A549 (cell line): ENCODE results near the gene JRKL. TPM values are rescaled to one million over a fixed set of nuclear protein-coding genes. Genes with fewer than 3 reads are reported as not detected.

Experiments
- ATAC-seq, 2 experiments: fragments of 200-7000 bp in 1 of 2; fragments of >200 bp in 1 of 2; cut with Nextera tagmentation in 1 of 2; cut with Tn5 transposase in 1 of 2; 3 replicates each; pipeline versions ENCODE4 v1.8.0 to v1.9.1; 2018 to 2020; ENCODE audit warnings: mild to moderate bottlenecking in 1 of 2, moderate library complexity in 1 of 2
- CTCF ChIA-PET: fragments of 300-600 bp; sonication (Branson Sonifier 250); formaldehyde crosslinking; extraction: SDS; loops from one replicate; lab custom pipeline; 2021; ENCODE audit warnings: antibody characterized with exemption, inconsistent platforms; lab: Yijun Ruan, JAX
- POLR2A ChIA-PET: fragments of 350-600 bp; formaldehyde crosslinking; extraction: SDS; loops from one replicate; lab custom pipeline; 2021; ENCODE audit warnings: antibody characterized with exemption, inconsistent platforms; lab: Yijun Ruan, JAX
- DNase-seq, 2 experiments: peaks; one replicate each; pipeline versions ENCODE4 v3.0.0 to v3.0.0-alpha.2; 2011 to 2016; ENCODE audit warnings: low read depth in 1 of 2, low spot score in 1 of 2
- FAIRE-seq: peaks from 2 replicates; lab custom pipeline; 2011; peaks lifted over from hg19 to GRCh38; lab: Jason Lieb, UNC
- H3K27ac ChIP-seq, 2 experiments: fragments of >200 bp; sonication (Bioruptor Twin); formaldehyde crosslinking; 3 replicates each; pipeline ENCODE4 v1.5.1; 2016 to 2017
- H3K4me1 ChIP-seq: fragments of >200 bp; sonication (Bioruptor Twin); formaldehyde crosslinking; 3 replicates; pipeline ENCODE4 v1.6.1; 2016
- H3K4me2 ChIP-seq: fragments of >200 bp; sonication (Bioruptor Twin); formaldehyde crosslinking; 3 replicates; pipeline ENCODE4 v1.6.1; 2016
- H3K4me3 ChIP-seq: fragments of >200 bp; sonication (Bioruptor Twin); formaldehyde crosslinking; 3 replicates; pipeline ENCODE4 v1.5.1; 2016
- H3K9me3 ChIP-seq: fragments of >200 bp; sonication (Bioruptor Twin); formaldehyde crosslinking; 3 replicates; pipeline ENCODE4 v1.6.1; 2016
- BHLHE40 ChIP-seq: IDR thresholded peaks from 2 replicates; pipeline ENCODE4 v1.6.1; 2012; ENCODE audit warnings: low read depth, low read length, inconsistent platforms
- CEBPB ChIP-seq, 2 experiments: fragments of >200 bp in 1 of 2; sonication (Bioruptor Twin) in 1 of 2; formaldehyde crosslinking in 1 of 2; IDR thresholded peaks; 2 replicates each; pipeline ENCODE4 v1.6.1; 2012 to 2016
- CHD2 ChIP-seq: fragments of 150-350 bp; IDR thresholded peaks from 2 replicates; pipeline ENCODE4 v1.6.1; 2014; ENCODE audit warnings: low read length; ENCODE audit not compliant: partially characterized antibody
- CHD4 ChIP-seq: fragments of 200-600 bp; sonication (generic); IDR thresholded peaks from 2 replicates; pipeline ENCODE4 v1.6.1; 2016; ENCODE audit warnings: antibody characterized with exemption, mild to moderate bottlenecking, borderline replicate concordance
- EHF ChIP-seq: fragments of 250-450 bp; sonication (Bioruptor Pico); IDR thresholded peaks from 2 replicates; pipeline ENCODE4 v1.5.0; 2020; ENCODE audit warnings: mild to moderate bottlenecking
- EHMT2 ChIP-seq: fragments of 200-600 bp; sonication (generic); IDR thresholded peaks from 2 replicates; pipeline ENCODE4 v1.6.1; 2016; ENCODE audit warnings: antibody characterized with exemption, low read depth, mild to moderate bottlenecking, moderate library complexity
- EP300 ChIP-seq, 2 experiments: fragments of >200 bp; sonication (Bioruptor Twin); formaldehyde crosslinking; IDR thresholded peaks; 2 replicates in 1 of 2; 3 replicates in 1 of 2; pipeline ENCODE4 v1.6.1; 2016 to 2017
- ESRRA ChIP-seq: fragments of 150-350 bp; IDR thresholded peaks from 2 replicates; pipeline ENCODE4 v1.6.1; 2014; ENCODE audit warnings: mild to moderate bottlenecking, low read length, borderline replicate concordance
- FOSL2 ChIP-seq, 2 experiments: fragments of 450-650 bp in 1 of 2; fragments of >200 bp in 1 of 2; sonication (Bioruptor Twin) in 1 of 2; formaldehyde crosslinking; IDR thresholded peaks; 2 replicates each; pipeline versions ENCODE4 v1.5.0 to v1.6.1; 2016 to 2020; ENCODE audit warnings: mild to moderate bottlenecking in 1 of 2, moderate library complexity in 1 of 2
- HEYL ChIP-seq: fragments of 250-450 bp; sonication (Bioruptor Pico); IDR thresholded peaks from 2 replicates; pipeline ENCODE4 v1.8.0; 2021; ENCODE audit warnings: mild to moderate bottlenecking, moderate library complexity
- HOXA7 ChIP-seq: fragments of 250-450 bp; sonication (Bioruptor Pico); IDR thresholded peaks from 2 replicates; pipeline ENCODE4 v1.5.0; 2020; ENCODE audit warnings: mild to moderate bottlenecking, moderate library complexity
- HOXB13 ChIP-seq: fragments of 250-450 bp; sonication (Bioruptor Pico); IDR thresholded peaks from 2 replicates; pipeline ENCODE4 v1.5.0; 2020; ENCODE audit warnings: low read depth, mild to moderate bottlenecking, moderate library complexity
- JUN ChIP-seq, 2 experiments: fragments of >200 bp; sonication (Bioruptor Twin); formaldehyde crosslinking; IDR thresholded peaks; 2 replicates in 1 of 2; 3 replicates in 1 of 2; pipeline ENCODE4 v1.6.1; 2016 to 2017
- JUNB ChIP-seq: fragments of >200 bp; sonication (Bioruptor Twin); formaldehyde crosslinking; IDR thresholded peaks from 2 replicates; pipeline ENCODE4 v1.6.1; 2016
- KDM1A ChIP-seq: fragments of 200-600 bp; sonication (generic); IDR thresholded peaks from 2 replicates; pipeline ENCODE4 v1.6.1; 2016; ENCODE audit warnings: low read depth, mild to moderate bottlenecking
- KDM5A ChIP-seq: fragments of 200-600 bp; sonication (generic); IDR thresholded peaks from 2 replicates; pipeline ENCODE4 v1.6.1; 2016; ENCODE audit warnings: antibody characterized with exemption, mild to moderate bottlenecking
- MYC ChIP-seq: IDR thresholded peaks from 2 replicates; pipeline ENCODE4 v1.6.1; 2012; ENCODE audit warnings: mild to moderate bottlenecking, inconsistent platforms, low read length, improper control_type of control experiment, borderline replicate concordance
- NFE2L2 ChIP-seq: fragments of 150-350 bp; conservative IDR thresholded peaks from 2 replicates; pipeline ENCODE4 v1.6.1; 2014; ENCODE audit warnings: low read length
- NPAS2 ChIP-seq: fragments of 250-450 bp; sonication (Bioruptor Pico); IDR thresholded peaks from 2 replicates; pipeline ENCODE4 v1.8.0; 2022; ENCODE audit warnings: mild to moderate bottlenecking, moderate library complexity, borderline replicate concordance
- NR3C1 ChIP-seq: fragments of >200 bp; sonication (Bioruptor Twin); formaldehyde crosslinking; IDR thresholded peaks from 3 replicates; pipeline ENCODE4 v1.6.1; 2017
- POLR2A ChIP-seq: IDR thresholded peaks from 2 replicates; pipeline ENCODE4 v1.6.1; 2012; ENCODE audit warnings: mild to moderate bottlenecking, low read length
- POLR2AphosphoS2 ChIP-seq: conservative IDR thresholded peaks from 2 replicates; pipeline ENCODE4 v1.6.1; 2012; ENCODE audit warnings: low read length, improper control_type of control experiment, inconsistent platforms
- RARB ChIP-seq: fragments of 250-450 bp; sonication (Bioruptor Pico); IDR thresholded peaks from 2 replicates; pipeline ENCODE4 v1.8.0; 2021; ENCODE audit warnings: mild to moderate bottlenecking, moderate library complexity
- RCOR1 ChIP-seq: fragments of 150-350 bp; IDR thresholded peaks from 2 replicates; pipeline ENCODE4 v1.6.1; 2014; ENCODE audit warnings: antibody characterized with exemption, low read length, low read depth
- RNF2 ChIP-seq: fragments of 200-600 bp; sonication (generic); IDR thresholded peaks from 2 replicates; pipeline ENCODE4 v1.6.1; 2016; ENCODE audit warnings: low read depth, mild to moderate bottlenecking, antibody characterized with exemption, moderate library complexity, borderline replicate concordance
- SREBF2 ChIP-seq: fragments of 450-650 bp; IDR thresholded peaks from 2 replicates; pipeline ENCODE4 v1.6.1; 2014; ENCODE audit warnings: mild to moderate bottlenecking, moderate library complexity
- TFCP2L1 ChIP-seq: fragments of 250-450 bp; sonication (Bioruptor Pico); IDR thresholded peaks from 2 replicates; pipeline ENCODE4 v1.5.0; 2021; ENCODE audit warnings: mild to moderate bottlenecking
- TP53 ChIP-seq: fragments of 250-450 bp; sonication (Bioruptor Pico); IDR thresholded peaks from 2 replicates; pipeline ENCODE4 v1.5.0; 2021; ENCODE audit warnings: mild to moderate bottlenecking, moderate library complexity
- ZC3H11A ChIP-seq: fragments of 450-650 bp; IDR thresholded peaks from 2 replicates; pipeline ENCODE4 v1.6.1; 2014; ENCODE audit warnings: antibody characterized with exemption, mild to moderate bottlenecking
- ZFP36 ChIP-seq: fragments of 450-650 bp; IDR thresholded peaks from 2 replicates; pipeline ENCODE4 v1.6.1; 2014; ENCODE audit warnings: borderline replicate concordance; ENCODE audit not compliant: partially characterized antibody
- ZSCAN20 ChIP-seq: fragments of 250-450 bp; sonication (Bioruptor Pico); IDR thresholded peaks from 2 replicates; pipeline ENCODE4 v1.8.0; 2022; ENCODE audit warnings: mild to moderate bottlenecking, moderate library complexity
- WGBS: methylation state at CpG from one replicate; pipeline ENCODE4 v1.1.6; 2017; ENCODE audit errors: missing lambda C conversion rate; 5-methylcytosine and 5-hydroxymethylcytosine counted together
- polyA minus RNA-seq: library from RNA; depleted of rRNA, polyadenylated mRNA; stranded (reverse); fragments of >200 nt; gene quantifications from 2 replicates; pipeline ENCODE4 v1.2.3, GENCODE V29; 2011; rRNA and poly(A)+ RNA removed
- polyA plus RNA-seq, 4 experiments: library from polyadenylated mRNA; depleted of rRNA in 3 of 4; stranded (reverse); fragments of >200 nt; fragmentation: RNase III in 1 of 4; extraction: RNeasy Plus Mini Kit Qiagen cat#74134 plus additional on column Dnase treatment in 1 of 4; gene quantifications; 2 replicates in 3 of 4; 3 replicates in 1 of 4; pipeline ENCODE4 v1.2.3, GENCODE V29; 2011 to 2017
- TF ChIP-seq, protein P1 (sequence below): fragments of 250-450 bp; sonication (Bioruptor Pico); IDR thresholded peaks from 2 replicates; pipeline ENCODE4 v1.5.0; 2021; ENCODE audit warnings: mild to moderate bottlenecking, moderate library complexity, borderline replicate concordance
- TF ChIP-seq, protein P2 (sequence below): fragments of 250-450 bp; sonication (Bioruptor Pico); IDR thresholded peaks from 2 replicates; pipeline ENCODE4 v1.5.0; 2020; ENCODE audit warnings: low read depth, mild to moderate bottlenecking, moderate library complexity
- TF ChIP-seq, protein P3 (sequence below): fragments of >200 bp; sonication (Bioruptor Twin); formaldehyde crosslinking; IDR thresholded peaks from 3 replicates; pipeline ENCODE4 v1.5.1; 2016
- TF ChIP-seq, protein P4 (sequence below): IDR thresholded peaks from 2 replicates; pipeline ENCODE4 v1.6.1; 2012
- TF ChIP-seq, protein P5 (sequence below): fragments of 150-350 bp; IDR thresholded peaks from 2 replicates; pipeline ENCODE4 v1.6.1; 2014; ENCODE audit warnings: low read depth, mild to moderate bottlenecking, low read length

Gene JRKL
- polyA plus RNA-seq (2011; rRNA removed): 7.1 and 9.7 TPM in 2 replicates
- 1.4 TPM in 2 replicates for polyA plus RNA-seq (2012; cell fraction: cytosol; rRNA removed)
- 0.55 and 0.89 TPM in 2 replicates for polyA plus RNA-seq (2012; cell fraction: nucleus; rRNA removed)
- 9.7 to 10.6 TPM (median 10.4 TPM) in 3 replicates for polyA plus RNA-seq (2017; fragmentation: RNase III; extraction: RNeasy Plus Mini Kit Qiagen cat#74134 plus additional on column Dnase treatment)
- polyA minus RNA-seq: 1.8 and 2.1 TPM in 2 replicates

DNA sequence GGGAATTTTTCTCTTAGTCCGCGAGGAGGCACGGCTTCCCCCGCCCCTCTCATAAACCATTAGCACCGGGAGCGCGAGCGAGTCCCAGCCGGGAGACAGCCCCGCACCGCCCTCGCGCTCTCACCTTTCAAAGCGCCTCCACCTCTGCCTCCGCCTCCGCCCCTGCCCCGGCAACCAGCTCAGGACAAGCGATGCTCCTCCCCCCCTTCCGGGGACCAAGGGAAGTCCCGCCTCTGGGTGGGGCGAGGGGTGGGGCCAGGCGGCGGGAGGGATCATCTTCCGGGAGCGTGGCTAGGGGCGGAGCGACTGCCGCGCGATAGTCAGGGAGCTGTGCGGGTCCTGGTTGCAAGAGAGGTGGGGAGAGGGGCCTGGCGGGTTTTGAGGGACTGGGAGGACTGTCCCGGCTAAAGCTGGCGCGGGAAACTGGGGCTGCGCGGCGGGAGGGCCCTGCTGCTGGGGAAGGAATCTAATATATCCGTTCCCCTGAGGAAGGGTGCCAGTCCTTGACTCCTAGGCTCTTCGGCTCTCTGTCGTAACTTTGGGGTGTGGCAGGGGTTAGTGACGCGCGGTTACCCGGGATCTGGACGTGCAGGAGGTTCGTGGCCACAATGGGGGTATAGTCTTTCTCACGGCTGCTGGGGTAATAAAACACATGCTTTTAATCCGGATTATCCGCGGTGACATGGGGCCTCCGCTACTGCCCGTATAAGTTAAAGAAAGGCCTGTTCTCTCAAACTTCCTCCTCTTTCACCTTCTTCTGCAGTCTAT is at the start of gene JRKL, which contains the start of gene CCDC82:
TSS of gene JRKL (plus strand) at position 294 of the 768 bp plus-strand sequence. CDS start 637 bp downstream, outside the sequence.
TSS of gene CCDC82 (minus strand) at position 193 of the 768 bp plus-strand sequence. CDS start 5,165 bp downstream, outside the sequence.
- FAIRE-seq (no peak), ATAC-seq (peak; percentile 96 to 97), DNase-seq (peak; percentile 66 to 92)
- ChIA-PET CTCF (interaction anchor here (0.9 to 1.4 kb wide), 4 partner anchors 34 to 554 kb away, joined by 3 to 4 read pairs (median 4); partner anchors contain the start of gene MAML2), POLR2A (interaction anchor here (0.6 to 1.7 kb wide), 13 partner anchors 18 to 1323 kb away, joined by 3 to 8 read pairs (median 4); partner anchors contain the start of genes CEP57, FAM76B and MAML2)
- peak within 1 kb of the TSS; percentile 80 for H3K4me2 ChIP-seq
- H3K4me1 ChIP-seq: peaks cover 11% of the 10 kb centered on the region; the same call in 1 of the 3 replicates
- peak within 1 kb of the TSS; percentile 90 for H3K4me3 ChIP-seq
- no peaks in the 10 kb centered on the region for H3K9me3 ChIP-seq
- H3K27ac ChIP-seq: peak within 1 kb of the TSS; percentile 90 to 94
- WGBS: 2% methylated on average over 17 of the region's 53 CpGs
- TF ChIP-seq POLR2AphosphoS2 (no peak), CEBPB (IDR thresholded peaks at IDR 0.05) (peak in 1 of 2 experiments; percentile 65; a peak in 1 of 4 replicates), BHLHE40 (no peak), CHD4 (no peak), HOXA7 (CRISPR knock-in tag) (no peak), ZSCAN20 (CRISPR knock-in tag) (no peak), NFE2L2 (no peak), EP300 (IDR thresholded peaks at IDR 0.05) (no peak), SREBF2 (no peak), KDM5A (no peak), POLR2A (peak; percentile 58), FOSL2 (IDR thresholded peaks at IDR 0.05) (no peak), FOSL2 (CRISPR knock-in tag; IDR thresholded peaks at IDR 0.05) (no peak), CHD2 (no peak), JUN (IDR thresholded peaks at IDR 0.05) (peak; percentile 36 to 66; a peak in 4 of 5 replicates), RCOR1 (no peak), EHMT2 (no peak), RARB (CRISPR knock-in tag) (no peak), NPAS2 (CRISPR knock-in tag) (no peak), ESRRA (no peak), HEYL (CRISPR knock-in tag) (no peak), TFCP2L1 (CRISPR knock-in tag) (peak; percentile 50; the same call in 1 of the 2 replicates), JUNB (no peak), TP53 (CRISPR knock-in tag) (no peak), MYC (no peak), ZC3H11A (no peak), ZFP36 (no peak), RNF2 (no peak), NR3C1 (no peak), HOXB13 (no peak), EHF (CRISPR knock-in tag) (no peak), KDM1A (no peak)
- TF ChIP-seq, protein P1, sequence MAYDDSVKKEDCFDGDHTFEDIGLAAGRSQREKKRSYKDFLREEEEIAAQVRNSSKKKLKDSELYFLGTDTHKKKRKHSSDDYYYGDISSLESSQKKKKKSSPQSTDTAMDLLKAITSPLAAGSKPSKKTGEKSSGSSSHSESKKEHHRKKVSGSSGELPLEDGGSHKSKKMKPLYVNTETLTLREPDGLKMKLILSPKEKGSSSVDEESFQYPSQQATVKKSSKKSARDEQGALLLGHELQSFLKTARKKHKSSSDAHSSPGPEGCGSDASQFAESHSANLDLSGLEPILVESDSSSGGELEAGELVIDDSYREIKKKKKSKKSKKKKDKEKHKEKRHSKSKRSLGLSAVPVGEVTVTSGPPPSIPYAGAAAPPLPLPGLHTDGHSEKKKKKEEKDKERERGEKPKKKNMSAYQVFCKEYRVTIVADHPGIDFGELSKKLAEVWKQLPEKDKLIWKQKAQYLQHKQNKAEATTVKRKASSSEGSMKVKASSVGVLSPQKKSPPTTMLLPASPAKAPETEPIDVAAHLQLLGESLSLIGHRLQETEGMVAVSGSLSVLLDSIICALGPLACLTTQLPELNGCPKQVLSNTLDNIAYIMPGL: no peak
- TF ChIP-seq, protein P2, sequence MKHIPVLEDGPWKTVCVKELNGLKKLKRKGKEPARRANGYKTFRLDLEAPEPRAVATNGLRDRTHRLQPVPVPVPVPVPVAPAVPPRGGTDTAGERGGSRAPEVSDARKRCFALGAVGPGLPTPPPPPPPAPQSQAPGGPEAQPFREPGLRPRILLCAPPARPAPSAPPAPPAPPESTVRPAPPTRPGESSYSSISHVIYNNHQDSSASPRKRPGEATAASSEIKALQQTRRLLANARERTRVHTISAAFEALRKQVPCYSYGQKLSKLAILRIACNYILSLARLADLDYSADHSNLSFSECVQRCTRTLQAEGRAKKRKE (CRISPR knock-in tag): no peak
- TF ChIP-seq, protein P3, sequence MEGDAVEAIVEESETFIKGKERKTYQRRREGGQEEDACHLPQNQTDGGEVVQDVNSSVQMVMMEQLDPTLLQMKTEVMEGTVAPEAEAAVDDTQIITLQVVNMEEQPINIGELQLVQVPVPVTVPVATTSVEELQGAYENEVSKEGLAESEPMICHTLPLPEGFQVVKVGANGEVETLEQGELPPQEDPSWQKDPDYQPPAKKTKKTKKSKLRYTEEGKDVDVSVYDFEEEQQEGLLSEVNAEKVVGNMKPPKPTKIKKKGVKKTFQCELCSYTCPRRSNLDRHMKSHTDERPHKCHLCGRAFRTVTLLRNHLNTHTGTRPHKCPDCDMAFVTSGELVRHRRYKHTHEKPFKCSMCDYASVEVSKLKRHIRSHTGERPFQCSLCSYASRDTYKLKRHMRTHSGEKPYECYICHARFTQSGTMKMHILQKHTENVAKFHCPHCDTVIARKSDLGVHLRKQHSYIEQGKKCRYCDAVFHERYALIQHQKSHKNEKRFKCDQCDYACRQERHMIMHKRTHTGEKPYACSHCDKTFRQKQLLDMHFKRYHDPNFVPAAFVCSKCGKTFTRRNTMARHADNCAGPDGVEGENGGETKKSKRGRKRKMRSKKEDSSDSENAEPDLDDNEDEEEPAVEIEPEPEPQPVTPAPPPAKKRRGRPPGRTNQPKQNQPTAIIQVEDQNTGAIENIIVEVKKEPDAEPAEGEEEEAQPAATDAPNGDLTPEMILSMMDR: no peak
- TF ChIP-seq, protein P4, sequence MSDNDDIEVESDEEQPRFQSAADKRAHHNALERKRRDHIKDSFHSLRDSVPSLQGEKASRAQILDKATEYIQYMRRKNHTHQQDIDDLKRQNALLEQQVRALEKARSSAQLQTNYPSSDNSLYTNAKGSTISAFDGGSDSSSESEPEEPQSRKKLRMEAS: 0 out of 2 replicates have a peak, but pooled peaks have one; percentile 34
- TF ChIP-seq, protein P5, sequence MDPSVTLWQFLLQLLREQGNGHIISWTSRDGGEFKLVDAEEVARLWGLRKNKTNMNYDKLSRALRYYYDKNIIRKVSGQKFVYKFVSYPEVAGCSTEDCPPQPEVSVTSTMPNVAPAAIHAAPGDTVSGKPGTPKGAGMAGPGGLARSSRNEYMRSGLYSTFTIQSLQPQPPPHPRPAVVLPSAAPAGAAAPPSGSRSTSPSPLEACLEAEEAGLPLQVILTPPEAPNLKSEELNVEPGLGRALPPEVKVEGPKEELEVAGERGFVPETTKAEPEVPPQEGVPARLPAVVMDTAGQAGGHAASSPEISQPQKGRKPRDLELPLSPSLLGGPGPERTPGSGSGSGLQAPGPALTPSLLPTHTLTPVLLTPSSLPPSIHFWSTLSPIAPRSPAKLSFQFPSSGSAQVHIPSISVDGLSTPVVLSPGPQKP: no peak
